OCI-LY1 (cell line): ENCODE measurements around the gene SLC1A3.

Source experiments
- H2AFZ ChIP-seq: fragments of 200-600 bp; sonication (generic), shearing (Covaris generic); 2 replicates; pipeline ENCODE4 v1.6.0; 2014; ENCODE audit warnings: antibody characterized with exemption, mild to moderate bottlenecking, low read length
- H3F3A ChIP-seq: fragments of 200-600 bp; sonication (generic), shearing (Covaris generic); 2 replicates; pipeline ENCODE4 v1.6.0; 2014; ENCODE audit warnings: mild to moderate bottlenecking, antibody characterized with exemption, low read length, moderate library complexity; ENCODE audit not compliant: insufficient read depth
- H3K27ac ChIP-seq: fragments of 200-600 bp; sonication (generic); 2 replicates; pipeline ENCODE4 v1.5.1; 2014; ENCODE audit warnings: low read length, mixed run types, mild to moderate bottlenecking, low read depth; ENCODE audit not compliant: poor library complexity, severe bottlenecking
- H3K27me3 ChIP-seq: fragments of 200-600 bp; sonication (generic); 2 replicates; pipeline ENCODE4 v1.6.0; 2014; ENCODE audit warnings: antibody characterized with exemption, mild to moderate bottlenecking, low read length, moderate library complexity; ENCODE audit not compliant: insufficient read depth
- H3K36me3 ChIP-seq: fragments of 200-600 bp; sonication (generic); 2 replicates; pipeline ENCODE4 v1.6.1; 2014; ENCODE audit warnings: mild to moderate bottlenecking, antibody characterized with exemption, low read length, moderate library complexity, mixed read lengths; ENCODE audit not compliant: insufficient read depth
- H3K4me1 ChIP-seq: fragments of 200-600 bp; sonication (generic); 2 replicates; pipeline ENCODE4 v1.5.1; 2014; ENCODE audit warnings: mild to moderate bottlenecking, low read length, moderate library complexity; ENCODE audit not compliant: insufficient read depth, severe bottlenecking
- H3K4me2 ChIP-seq: fragments of 200-600 bp; sonication (generic), shearing (Covaris generic); 2 replicates; pipeline ENCODE4 v1.6.1; 2014; ENCODE audit warnings: low read length
- H3K4me3 ChIP-seq: fragments of 200-600 bp; sonication (generic); 2 replicates; pipeline ENCODE4 v1.5.1; 2014; ENCODE audit warnings: low read length, low read depth, mild to moderate bottlenecking, mixed read lengths; ENCODE audit not compliant: poor library complexity, severe bottlenecking
- H3K79me2 ChIP-seq: fragments of 200-600 bp; shearing (Covaris generic); 2 replicates; pipeline ENCODE4 v1.6.1; 2016; ENCODE audit warnings: mixed run types, low read length, mixed read lengths; ENCODE audit not compliant: insufficient read depth
- H3K9ac ChIP-seq: fragments of 200-600 bp; sonication (generic), shearing (Covaris generic); 2 replicates; pipeline ENCODE4 v1.6.1; 2014; ENCODE audit warnings: mild to moderate bottlenecking, low read length, mixed read lengths
- H3K9me2 ChIP-seq: fragments of 200-600 bp; sonication (generic), shearing (Covaris generic); 2 replicates; pipeline ENCODE4 v1.6.1; 2014; ENCODE audit warnings: low read depth, mild to moderate bottlenecking, low read length, mixed read lengths
- H3K9me3 ChIP-seq: fragments of 200-600 bp; shearing (Covaris generic); 2 replicates; pipeline ENCODE4 v1.6.1; 2014; ENCODE audit warnings: low read length, mixed read lengths
- H4K20me1 ChIP-seq: fragments of 200-600 bp; sonication (generic), shearing (Covaris generic); 2 replicates; pipeline ENCODE4 v1.6.0; 2016; ENCODE audit warnings: mild to moderate bottlenecking, low read length; ENCODE audit not compliant: insufficient read depth
- EZH2 ChIP-seq: fragments of 200-600 bp; sonication (generic), shearing (Covaris generic); IDR thresholded peaks from 2 replicates; pipeline ENCODE4 v1.8.0; 2017; ENCODE audit warnings: borderline replicate concordance, mixed run types, mild to moderate bottlenecking, antibody characterized with exemption, low read length, moderate library complexity, mixed read lengths
- TF ChIP-seq, protein P1 (sequence below): fragments of 200-600 bp; sonication (generic), shearing (Covaris generic); IDR thresholded peaks from 2 replicates; pipeline ENCODE4 v1.5.1; 2017; ENCODE audit warnings: mild to moderate bottlenecking, antibody characterized with exemption, low read length, moderate library complexity, mixed read lengths

SLC1A3 gene

DNA sequence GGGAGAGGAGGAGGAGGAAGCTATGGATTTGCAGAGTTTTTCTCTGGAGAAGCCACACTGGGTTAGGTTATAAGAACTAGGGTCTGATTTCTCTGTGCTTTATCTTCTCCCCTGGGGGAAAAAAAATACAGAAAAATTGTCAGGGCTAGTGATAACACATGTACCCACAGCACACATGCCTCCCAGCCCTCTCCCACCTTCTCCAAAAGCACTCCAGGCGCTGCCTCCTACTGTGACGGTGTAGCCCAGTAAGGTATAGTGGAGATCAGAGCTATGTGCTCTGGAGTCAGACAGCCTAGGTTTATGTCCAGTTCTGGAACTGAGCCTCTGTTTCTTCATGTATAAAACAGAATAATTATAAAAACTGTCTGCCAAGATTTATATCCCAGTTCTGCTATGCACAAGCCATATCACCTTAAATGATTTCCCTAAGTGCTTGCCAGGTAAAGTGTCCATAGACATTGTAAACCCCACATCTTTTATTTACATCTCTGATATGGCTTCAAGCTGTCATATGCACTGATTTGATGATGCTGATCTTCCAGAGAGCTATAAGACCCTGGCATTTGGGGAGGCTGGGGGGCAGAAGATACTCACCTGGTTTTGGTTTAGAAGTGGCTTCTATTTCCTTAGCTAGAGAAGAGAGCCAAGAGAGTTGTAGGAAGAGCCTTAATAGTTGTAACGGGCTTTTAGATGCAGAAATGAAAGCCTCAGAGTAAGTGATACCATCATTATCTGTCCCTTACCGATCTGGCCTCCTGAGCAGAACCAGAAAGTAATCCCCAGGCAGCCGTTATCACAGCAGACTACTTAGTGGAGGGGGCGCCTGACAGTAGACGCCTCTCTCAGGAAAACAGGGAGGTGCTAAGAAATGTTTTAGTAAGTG, 7.6 kb downstream of the SLC1A3 start:
- Histone ChIP-seq H3K36me3 (no peaks in the 10 kb centered on the region), H3K9me2 (no peaks in the 10 kb centered on the region), H3K9me3 (no peaks in the 10 kb centered on the region), H3K27me3 (no peaks in the 10 kb centered on the region), H3F3A (no peaks in the 10 kb centered on the region), H2AFZ (no peak overlapping the region), H3K4me2 (no peak overlapping the region), H3K9ac (no peak overlapping the region), H4K20me1 (no peaks in the 10 kb centered on the region), H3K4me1 (no peaks in the 10 kb centered on the region), H3K79me2 (no peaks in the 10 kb centered on the region), H3K4me3 (no peak overlapping the region), H3K27ac (no peak overlapping the region)
- TF ChIP-seq EZH2: no peak
- TF ChIP-seq, protein P1, sequence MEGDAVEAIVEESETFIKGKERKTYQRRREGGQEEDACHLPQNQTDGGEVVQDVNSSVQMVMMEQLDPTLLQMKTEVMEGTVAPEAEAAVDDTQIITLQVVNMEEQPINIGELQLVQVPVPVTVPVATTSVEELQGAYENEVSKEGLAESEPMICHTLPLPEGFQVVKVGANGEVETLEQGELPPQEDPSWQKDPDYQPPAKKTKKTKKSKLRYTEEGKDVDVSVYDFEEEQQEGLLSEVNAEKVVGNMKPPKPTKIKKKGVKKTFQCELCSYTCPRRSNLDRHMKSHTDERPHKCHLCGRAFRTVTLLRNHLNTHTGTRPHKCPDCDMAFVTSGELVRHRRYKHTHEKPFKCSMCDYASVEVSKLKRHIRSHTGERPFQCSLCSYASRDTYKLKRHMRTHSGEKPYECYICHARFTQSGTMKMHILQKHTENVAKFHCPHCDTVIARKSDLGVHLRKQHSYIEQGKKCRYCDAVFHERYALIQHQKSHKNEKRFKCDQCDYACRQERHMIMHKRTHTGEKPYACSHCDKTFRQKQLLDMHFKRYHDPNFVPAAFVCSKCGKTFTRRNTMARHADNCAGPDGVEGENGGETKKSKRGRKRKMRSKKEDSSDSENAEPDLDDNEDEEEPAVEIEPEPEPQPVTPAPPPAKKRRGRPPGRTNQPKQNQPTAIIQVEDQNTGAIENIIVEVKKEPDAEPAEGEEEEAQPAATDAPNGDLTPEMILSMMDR: no peak

DNA sequence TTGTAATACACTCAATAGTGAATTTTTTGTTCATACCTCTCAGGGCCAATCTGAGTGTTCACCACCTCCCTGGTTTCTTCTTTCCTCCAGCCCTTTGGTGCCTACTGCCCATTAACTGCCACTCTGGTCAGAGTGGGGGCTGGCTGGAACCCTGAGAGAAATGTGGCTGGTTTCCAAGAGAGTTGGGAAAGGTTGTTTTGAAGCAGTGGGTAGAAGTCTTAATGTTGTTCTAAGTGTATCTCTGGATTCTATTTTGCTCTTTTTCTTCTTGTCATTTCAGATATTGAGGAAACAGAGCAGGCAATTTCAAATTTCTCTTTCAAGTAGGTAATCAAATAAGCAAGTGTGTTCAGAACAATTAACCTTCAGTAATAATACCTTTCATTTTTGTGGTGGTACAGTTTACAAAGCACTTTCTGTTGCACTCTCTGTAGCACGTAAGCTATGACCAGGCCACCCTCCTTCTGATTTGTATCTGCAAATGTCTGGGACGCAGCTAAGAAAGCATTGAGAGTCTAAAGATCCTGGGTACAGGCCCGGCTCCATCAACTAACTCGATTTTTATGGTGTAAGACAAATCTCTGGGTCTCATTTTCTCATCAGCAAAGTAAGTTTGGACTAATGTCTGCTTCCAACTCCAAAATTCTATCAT, 8.4 kb downstream of the SLC1A3 start:
- Histone ChIP-seq H3K4me3 (no peak overlapping the region), H3K4me2 (no peak overlapping the region), H3K9me3 (no peaks in the 10 kb centered on the region), H3K4me1 (no peaks in the 10 kb centered on the region), H3K9ac (no peak overlapping the region), H3K79me2 (no peaks in the 10 kb centered on the region), H3F3A (no peaks in the 10 kb centered on the region), H4K20me1 (no peaks in the 10 kb centered on the region), H3K9me2 (no peaks in the 10 kb centered on the region), H3K27me3 (no peaks in the 10 kb centered on the region), H2AFZ (no peak overlapping the region), H3K36me3 (no peaks in the 10 kb centered on the region), H3K27ac (no peak overlapping the region)
- TF ChIP-seq, protein P1: no peak
- TF ChIP-seq EZH2: no peak

DNA sequence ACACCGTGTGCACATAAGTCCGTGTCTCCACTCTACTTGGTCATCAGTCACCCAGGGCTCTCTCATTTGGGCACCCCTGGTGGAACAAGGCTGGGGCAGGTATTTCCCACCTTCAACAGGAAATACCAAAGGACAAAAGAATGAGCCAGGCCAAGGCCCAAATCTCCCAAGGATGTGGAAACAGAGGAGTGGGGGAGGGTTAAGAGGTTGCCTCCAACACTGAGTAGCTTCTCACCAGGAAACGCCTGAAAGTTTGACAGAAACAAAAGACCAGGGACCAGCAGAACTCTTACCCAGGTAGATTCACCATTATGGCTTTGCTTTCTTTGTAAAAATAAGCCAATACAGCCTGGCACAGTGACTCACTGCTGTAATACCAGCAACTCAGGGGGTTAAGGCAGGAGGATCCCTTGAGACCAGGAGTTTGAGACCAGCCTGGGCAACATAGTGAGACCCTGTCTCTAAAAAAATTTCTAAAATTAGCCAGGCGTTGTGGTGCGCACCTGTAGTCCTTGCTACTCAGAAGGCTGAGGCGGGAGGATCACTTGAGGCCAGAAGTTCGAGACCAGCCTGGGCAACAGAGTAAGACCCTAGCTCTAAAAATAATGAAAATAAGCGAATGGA, 12.7 kb downstream of the SLC1A3 start:
- Histone ChIP-seq H3K4me2 (no peak overlapping the region), H3K4me3 (no peak overlapping the region)

More for the DNA sequence above, 12.7 kb downstream of the SLC1A3 start:
- Histone ChIP-seq H3K36me3 (no peaks in the 10 kb centered on the region), H3K9me2 (no peaks in the 10 kb centered on the region), H3K27ac (no peak overlapping the region), H3K79me2 (no peaks in the 10 kb centered on the region), H4K20me1 (no peaks in the 10 kb centered on the region), H3K27me3 (no peaks in the 10 kb centered on the region), H3K9me3 (no peaks in the 10 kb centered on the region), H2AFZ (no peak overlapping the region), H3K9ac (no peak overlapping the region), H3F3A (no peaks in the 10 kb centered on the region), H3K4me1 (no peaks in the 10 kb centered on the region)
- TF ChIP-seq EZH2: no peak
- TF ChIP-seq, protein P1: no peak
